ENCODE results near the gene TCTN1. TPM values are rescaled to one million over a fixed set of nuclear protein-coding genes. Genes with fewer than 3 reads are reported as not detected.
A peak's percentile ranks its signal among the peaks of the same experiment; 100 is the strongest.
"Not testable (repeated sequence)": the region's sequence is repeated elsewhere in the genome, so short reads cannot be mapped to it uniquely, and the experiment has no call there.

The TCTN1 gene
- total RNA-seq, 1 donor from 2014 or later: 15.3 TPM

GRCh38 chr12:110574044-110574443, 39.9 kb upstream of the TCTN1 start:
- no peak overlapping the region for H3K4me3 ChIP-seq (ENCODE audit: low read depth, low read length)
- TF ChIP-seq CTCF (conservative IDR thresholded peaks at IDR 0.05; ENCODE audit: low read depth, low read length): no peak
- no peak for DNase-seq (ENCODE audit: low read depth)

GRCh38 chr12:110574717-110575230, 39.2 kb upstream of the TCTN1 start:
- not testable (repeated sequence) for H3K4me3 ChIP-seq (ENCODE audit: low read depth, low read length); DNase-seq (ENCODE audit: low read depth)

- no peak for TF ChIP-seq CTCF (conservative IDR thresholded peaks at IDR 0.05; ENCODE audit: low read depth, low read length)
- no peak overlapping the region for H3K4me3 ChIP-seq (ENCODE audit: low read depth, low read length)
- no peak for DNase-seq (ENCODE audit: low read depth)
Measured at GRCh38 chr12:110575326-110575725, 38.6 kb upstream of the TCTN1 start.

- no peak for TF ChIP-seq CTCF (conservative IDR thresholded peaks at IDR 0.05; ENCODE audit: low read depth, low read length)
- H3K4me3 ChIP-seq (ENCODE audit: low read depth, low read length): no peak overlapping the region
- no peak for DNase-seq (ENCODE audit: low read depth)
Measured at GRCh38 chr12:110576504-110576903, 37.4 kb upstream of the TCTN1 start.

GRCh38 chr12:110577864-110578693, 35.9 kb upstream of the TCTN1 start:
- DNase-seq (ENCODE audit: low read depth): no peak
- H3K4me3 ChIP-seq (ENCODE audit: low read depth, low read length): peak overlapping the region; percentile 20
- no peak for TF ChIP-seq CTCF (conservative IDR thresholded peaks at IDR 0.05; ENCODE audit: low read depth, low read length)

- no peak overlapping the region for H3K4me3 ChIP-seq (ENCODE audit: low read depth, low read length)
- no peak for TF ChIP-seq CTCF (conservative IDR thresholded peaks at IDR 0.05; ENCODE audit: low read depth, low read length)
- no peak for DNase-seq (ENCODE audit: low read depth)
Measured at GRCh38 chr12:110578694-110579534, 35.0 kb upstream of the TCTN1 start.

GRCh38 chr12:110579535-110580253, 34.2 kb upstream of the TCTN1 start:
- no peak for DNase-seq (ENCODE audit: low read depth)
- no peak for TF ChIP-seq CTCF (conservative IDR thresholded peaks at IDR 0.05; ENCODE audit: low read depth, low read length)
- H3K4me3 ChIP-seq (ENCODE audit: low read depth, low read length): no peak overlapping the region
